NCI-H2196 treated with DMSO at 0.1 percent for 48 hours (cell line): Measurements from ENCODE around the gene MXRA7.

Experiments
- DNase-seq: peaks from one replicate; lab custom pipeline; 2025; ENCODE audit not compliant: unreplicated experiment; lab: John Stamatoyannopoulos, UW

MXRA7 gene

GRCh38 chr17:76697702-76698465, 12.9 kb downstream of the MXRA7 start:
- no peak for DNase-seq

- no peak for DNase-seq
These were observed 13.7 kb downstream of the MXRA7 start for GRCh38 chr17:76696763-76697701.

DNA sequence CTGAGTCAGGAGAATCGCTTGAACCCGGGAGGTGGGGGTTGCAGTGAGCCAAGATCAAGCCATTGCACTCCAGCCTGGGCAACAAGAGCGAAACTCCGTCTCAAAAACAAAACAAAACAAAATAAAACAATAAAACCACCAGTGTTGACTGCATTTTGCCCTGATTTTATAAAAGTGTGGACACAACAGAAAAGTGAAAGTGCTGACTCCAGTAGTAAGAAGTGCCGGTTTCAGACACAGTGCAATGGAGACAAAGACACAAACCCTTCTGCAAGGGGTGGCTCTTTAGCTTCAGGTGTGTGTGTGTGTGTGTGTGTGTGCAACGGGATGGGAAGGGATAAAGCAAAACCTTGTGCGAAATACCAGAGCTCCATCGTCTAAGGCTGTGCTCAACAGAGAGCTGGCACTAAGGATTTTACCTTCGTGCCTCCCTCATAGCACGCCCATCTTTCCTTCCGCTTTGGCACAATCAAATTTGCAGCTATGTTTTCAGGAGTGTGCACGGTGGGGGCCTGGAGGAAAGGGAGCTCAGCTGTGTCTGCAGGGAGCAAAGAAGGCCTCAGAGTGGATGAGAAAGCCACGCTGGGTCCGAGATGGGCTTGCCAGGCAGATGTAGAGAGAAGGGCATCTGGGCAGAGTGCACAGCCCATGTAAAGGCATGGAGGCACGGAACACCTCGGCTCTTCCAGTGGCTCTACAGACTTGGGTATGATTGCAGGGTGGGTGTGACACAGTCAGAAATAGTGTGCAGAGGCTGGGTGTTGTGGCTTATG, 15.5 kb downstream of the MXRA7 start:
- DNase-seq = no peak

DNA sequence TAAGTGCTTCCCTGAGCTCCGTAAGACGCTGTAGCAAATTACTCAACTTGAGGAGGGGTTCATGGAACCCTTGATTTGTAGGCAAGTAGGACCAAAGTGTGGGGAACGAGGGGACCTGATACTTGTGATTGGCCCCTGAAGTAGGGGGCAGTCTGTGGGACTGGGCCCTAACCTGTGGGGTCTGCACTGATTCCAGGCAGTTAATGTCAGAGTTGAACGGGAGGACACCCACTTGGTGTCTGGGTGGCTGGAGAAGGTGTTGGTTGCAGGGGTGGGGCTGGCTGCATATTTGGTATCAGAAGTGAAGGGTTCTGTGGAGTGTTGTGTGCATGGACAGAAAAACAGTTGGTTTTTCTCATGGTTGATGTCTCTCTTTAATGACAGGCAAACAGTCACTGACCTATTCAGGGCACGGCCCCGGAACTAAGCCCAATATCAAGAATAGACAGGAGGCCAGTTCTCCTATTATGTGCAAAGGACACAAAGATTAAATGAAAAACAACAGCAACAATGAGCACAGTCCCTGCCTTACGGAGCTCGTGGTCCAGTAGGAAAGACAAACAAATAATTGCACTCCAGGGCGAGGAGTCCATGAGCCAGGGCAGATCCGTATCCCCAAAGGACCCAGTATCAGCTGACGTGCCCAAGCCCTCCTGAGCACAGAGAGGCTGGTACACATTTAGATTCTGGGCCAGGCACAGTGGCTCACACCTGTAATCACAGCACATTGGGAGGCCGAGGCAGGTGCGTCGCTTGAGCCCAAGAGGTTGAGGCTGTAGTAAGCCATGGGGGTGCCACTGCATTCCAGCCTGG, 19.2 kb downstream of the MXRA7 start:
- no peak for DNase-seq

DNA sequence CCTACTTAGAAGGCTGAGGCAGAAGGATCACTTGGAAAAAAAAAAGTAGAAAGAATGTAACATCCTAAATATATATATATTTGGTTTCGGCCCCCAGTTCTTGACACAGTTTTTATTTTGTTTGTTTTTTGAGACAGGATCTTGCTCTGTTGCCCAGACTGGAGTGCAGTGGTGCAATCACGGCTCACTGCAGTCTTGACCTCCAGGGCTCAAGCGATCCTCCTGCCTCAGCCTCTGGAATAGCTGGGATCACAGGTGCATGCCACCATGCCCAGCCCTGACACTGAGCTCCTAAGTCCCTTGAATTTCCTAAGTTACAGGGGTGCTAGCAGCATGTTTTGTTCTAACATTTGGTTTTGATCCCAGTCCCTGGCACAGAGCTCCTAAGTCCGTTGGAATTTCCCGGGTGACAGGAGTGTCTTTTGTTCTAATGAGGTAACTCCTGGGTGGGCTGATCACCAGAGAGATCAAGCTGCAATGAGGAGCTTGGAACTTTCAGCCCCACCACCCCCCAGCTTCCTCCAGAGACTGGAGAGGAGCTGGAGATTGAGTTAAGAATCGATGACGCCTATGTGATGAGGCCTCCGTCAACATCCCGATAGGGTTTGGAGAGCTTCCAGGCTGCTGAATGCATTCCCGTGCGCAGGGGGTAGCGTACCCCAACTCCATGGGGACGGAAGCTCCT, 20.0 kb downstream of the MXRA7 start:
- DNase-seq = no peak

- DNase-seq = no peak
These were observed 20.9 kb downstream of the MXRA7 start for GRCh38 chr17:76689859-76690258.

- DNase-seq = no peak
These were observed 22.6 kb downstream of the MXRA7 start for GRCh38 chr17:76688165-76688622.

GRCh38 chr17:76687298-76688164, 23.2 kb downstream of the MXRA7 start:
- no peak for DNase-seq

DNA sequence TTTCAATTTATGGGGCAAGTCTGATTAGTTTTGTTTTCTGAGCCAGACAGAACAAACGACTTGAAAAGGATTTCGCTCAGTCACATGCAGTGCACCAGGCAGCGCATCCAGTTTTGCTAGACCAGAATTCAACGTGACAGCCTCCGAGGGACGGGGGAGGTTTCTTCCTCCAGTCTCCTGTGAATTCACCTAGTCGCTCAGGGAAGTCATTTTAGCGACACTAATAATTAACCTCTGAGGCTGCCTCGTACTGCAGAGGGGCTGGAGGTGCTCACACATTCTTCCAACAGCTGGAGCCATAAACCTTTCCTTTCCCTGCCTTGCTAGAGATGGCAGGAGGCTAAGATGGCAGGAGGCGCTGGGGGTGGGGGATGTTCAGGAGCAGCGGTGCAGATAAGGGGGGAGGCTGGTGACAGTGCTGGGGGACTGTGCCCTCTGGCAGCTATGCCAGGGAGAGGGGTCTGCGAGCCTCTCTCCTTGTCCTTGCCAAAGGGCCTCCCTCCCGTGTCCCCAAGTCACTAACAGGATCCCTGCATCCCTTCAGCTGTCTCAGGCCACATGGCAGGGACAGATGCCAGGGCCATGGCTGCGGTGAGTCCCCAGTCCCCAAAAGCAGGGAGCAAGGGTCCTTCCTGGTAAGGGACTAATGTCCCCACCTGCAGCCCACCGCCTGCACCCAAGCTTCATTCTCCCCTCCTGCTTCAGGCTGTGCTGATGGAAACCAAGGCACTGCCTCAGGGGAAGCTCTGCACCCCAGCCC, 24.0 kb downstream of the MXRA7 start:
- no peak for DNase-seq

DNA sequence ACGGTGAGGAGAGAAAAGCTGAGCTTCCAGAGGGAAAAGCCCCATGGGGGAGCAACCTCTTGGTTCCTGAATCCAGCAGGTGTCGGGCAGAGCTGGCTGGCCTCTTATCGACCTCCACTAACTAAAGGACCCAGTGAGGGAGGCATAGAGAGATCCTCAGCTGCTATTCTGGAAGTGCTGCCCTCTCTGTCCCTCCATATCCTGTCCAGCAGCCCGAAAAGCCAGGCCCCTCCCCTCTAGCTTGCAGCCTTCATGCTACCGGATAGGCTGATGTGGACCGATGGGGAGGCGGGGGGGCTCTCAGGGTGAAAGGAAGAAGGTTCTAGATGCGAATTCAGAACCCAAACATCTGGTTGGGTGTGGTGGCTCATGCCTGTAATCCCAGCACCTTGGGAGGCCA, 24.9 kb downstream of the MXRA7 start:
- no peak for DNase-seq

- no peak for DNase-seq
These were observed 25.4 kb downstream of the MXRA7 start for GRCh38 chr17:76685366-76685765.

- DNase-seq = no peak
These were observed 26.0 kb downstream of the MXRA7 start for GRCh38 chr17:76684756-76685155.

DNA sequence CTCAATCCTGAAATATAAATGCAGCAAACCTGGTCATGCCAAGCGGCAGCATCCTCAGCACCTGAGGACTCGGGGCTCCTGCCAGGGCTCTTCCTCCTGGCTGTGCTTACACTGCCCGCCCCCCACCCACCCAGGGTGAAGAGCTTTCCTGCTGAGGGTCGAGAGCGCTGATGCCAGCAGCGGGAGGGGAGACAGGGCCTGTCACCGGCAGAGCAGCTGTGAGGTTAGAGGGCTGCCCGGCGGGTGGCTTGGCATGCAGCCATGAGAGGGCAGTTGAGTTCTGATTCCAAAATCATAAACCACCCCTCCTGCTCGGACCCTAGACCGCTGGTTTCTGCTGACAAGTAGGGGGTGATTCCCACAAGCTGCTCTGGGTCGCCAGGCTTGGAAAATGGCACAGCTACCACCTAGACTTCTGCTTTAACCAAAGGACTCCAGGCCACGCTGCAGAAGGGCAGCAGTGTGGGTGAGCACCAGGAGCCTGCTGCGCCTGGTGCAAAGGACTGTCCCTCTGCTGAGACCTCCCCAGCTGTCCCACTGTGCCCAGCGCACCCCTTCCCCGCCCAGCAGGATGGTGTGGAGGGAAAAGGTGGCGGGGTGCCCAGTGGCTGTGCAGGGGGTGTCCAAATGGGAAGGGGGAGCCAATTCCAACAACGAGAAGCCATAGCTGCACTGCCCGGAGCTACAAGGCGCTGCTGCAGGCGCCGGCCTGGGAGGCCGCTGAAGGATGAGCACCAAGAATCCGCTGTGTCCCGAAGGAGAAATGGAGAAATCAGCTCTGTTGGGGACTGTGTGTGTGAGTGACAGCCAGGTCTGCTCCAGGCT, 26.6 kb downstream of the MXRA7 start:
- DNase-seq = no peak

DNA sequence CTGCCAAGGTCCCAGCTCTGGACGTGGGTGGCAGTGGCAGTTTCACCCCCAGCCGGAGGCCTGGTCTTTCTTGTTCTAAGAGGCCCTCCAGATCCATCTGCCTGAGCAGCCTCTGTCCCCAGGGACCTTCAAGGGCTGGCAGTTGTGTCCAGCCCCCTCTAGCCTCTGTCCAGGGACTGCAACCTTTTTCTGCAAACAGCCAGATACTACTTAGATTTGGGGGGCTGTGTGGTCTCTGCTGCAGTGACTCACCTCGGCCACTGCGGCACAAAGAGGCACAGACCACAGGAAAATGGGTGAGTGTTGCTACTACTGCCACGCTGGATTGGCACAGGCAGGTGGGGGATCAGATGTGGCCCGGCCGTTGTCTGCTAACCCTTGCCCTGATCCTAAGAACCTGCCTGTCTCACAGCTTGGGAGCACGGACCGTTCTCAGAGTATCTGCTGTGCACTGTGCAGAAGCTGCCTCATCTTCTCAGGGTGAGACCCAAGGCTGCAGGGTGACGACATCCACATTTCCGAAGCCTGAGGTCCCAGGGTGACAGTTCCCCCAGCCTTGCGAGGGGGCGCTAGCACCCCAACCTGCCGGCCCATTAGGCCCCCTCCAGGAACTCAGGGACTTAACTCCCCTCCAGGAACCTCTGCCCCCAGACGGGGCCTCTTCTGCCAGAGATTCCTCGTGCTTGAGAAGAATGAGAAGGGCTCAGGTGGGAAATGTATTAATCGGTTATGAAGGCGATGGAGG, 27.6 kb downstream of the MXRA7 start:
- no peak for DNase-seq

DNA sequence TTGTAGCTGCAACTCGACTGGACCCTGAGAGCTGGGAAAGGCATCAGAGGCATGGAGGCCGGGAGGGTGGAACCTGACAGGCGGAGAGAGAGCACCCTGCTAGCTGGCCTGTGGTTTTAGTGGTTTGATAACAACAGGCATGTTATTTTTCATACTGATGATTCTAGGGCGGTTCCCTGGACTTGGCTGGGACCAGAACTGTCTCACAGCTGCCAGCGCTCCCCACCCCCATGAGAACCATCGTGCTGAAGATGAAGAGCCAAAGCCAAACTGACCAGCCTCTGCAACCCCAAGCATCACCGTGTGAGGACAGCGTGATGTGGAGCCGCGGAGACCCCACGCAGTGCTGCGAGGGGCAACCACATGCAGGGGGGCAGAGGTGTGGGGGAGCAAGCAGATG, 28.5 kb downstream of the MXRA7 start:
- no peak for DNase-seq

GRCh38 chr17:76681222-76682137, 29.3 kb downstream of the MXRA7 start:
- peak; percentile 47 for DNase-seq
